Loucy (cell line): ENCODE results near the gene CYB561A3.

Experiments used
- H2AFZ ChIP-seq: fragments of 200-600 bp; sonication (generic); 2 replicates; pipeline ENCODE4 v1.6.0; 2016; ENCODE audit warnings: antibody characterized with exemption, mild to moderate bottlenecking, low read length, moderate library complexity
- H3F3A ChIP-seq: fragments of 200-600 bp; 2 replicates; pipeline ENCODE4 v1.6.0; 2016; ENCODE audit warnings: antibody characterized with exemption, low read depth, mild to moderate bottlenecking
- H3K27me3 ChIP-seq: fragments of 200-600 bp; sonication (generic); 2 replicates; pipeline ENCODE4 v1.6.1; 2014; ENCODE audit warnings: low read length, mild to moderate bottlenecking; ENCODE audit not compliant: insufficient read depth, poor library complexity, severe bottlenecking
- H3K36me3 ChIP-seq: fragments of 200-600 bp; sonication (generic); 2 replicates; pipeline ENCODE4 v1.6.1; 2016; ENCODE audit warnings: low read length; ENCODE audit not compliant: insufficient read depth
- H3K4me1 ChIP-seq: fragments of 200-600 bp; sonication (generic); 2 replicates; pipeline ENCODE4 v1.5.1; 2014; ENCODE audit warnings: low read length, mild to moderate bottlenecking; ENCODE audit not compliant: insufficient read depth, poor library complexity, severe bottlenecking
- H3K4me2 ChIP-seq: fragments of 200-600 bp; sonication (generic); 2 replicates; pipeline ENCODE4 v1.6.0; 2014; ENCODE audit warnings: antibody characterized with exemption, low read length, low read depth, mild to moderate bottlenecking; ENCODE audit not compliant: poor library complexity, severe bottlenecking
- H3K4me3 ChIP-seq: fragments of 200-600 bp; sonication (generic); 2 replicates; pipeline ENCODE4 v1.5.1; 2014; ENCODE audit warnings: low read length, mild to moderate bottlenecking, mixed read lengths; ENCODE audit not compliant: poor library complexity, severe bottlenecking
- H3K79me2 ChIP-seq: fragments of 200-600 bp; sonication (generic); 2 replicates; pipeline ENCODE4 v1.6.1; 2014; ENCODE audit warnings: low read length; ENCODE audit not compliant: insufficient read depth
- H3K9ac ChIP-seq: fragments of 200-600 bp; sonication (generic); 2 replicates; pipeline ENCODE4 v1.6.0; 2014; ENCODE audit warnings: mild to moderate bottlenecking, low read depth, low read length, moderate library complexity; ENCODE audit not compliant: poor library complexity, severe bottlenecking
- H3K9me2 ChIP-seq: fragments of 200-600 bp; sonication (generic); replicated peaks from 2 replicates; pipeline ENCODE4 v1.6.1; 2016; ENCODE audit warnings: low read depth, low read length, mixed read lengths
- H3K9me3 ChIP-seq: fragments of 200-600 bp; sonication (generic); 2 replicates; pipeline ENCODE4 v1.6.1; 2014; ENCODE audit warnings: mild to moderate bottlenecking, antibody characterized with exemption, low read length, low read depth; ENCODE audit not compliant: insufficient read depth
- H4K20me1 ChIP-seq: fragments of 200-600 bp; sonication (generic); 2 replicates; pipeline ENCODE4 v1.6.0; 2014; ENCODE audit warnings: antibody characterized with exemption, low read length, mild to moderate bottlenecking; ENCODE audit not compliant: insufficient read depth, poor library complexity, severe bottlenecking
- EZH2phosphoT487 ChIP-seq: fragments of 200-600 bp; IDR thresholded peaks from 2 replicates; pipeline ENCODE4 v1.6.1; 2018; ENCODE audit warnings: antibody characterized with exemption, mild to moderate bottlenecking, moderate library complexity, borderline replicate concordance
- TF ChIP-seq, protein P1 (sequence below): fragments of 200-600 bp; sonication (generic); conservative IDR thresholded peaks from 2 replicates; pipeline ENCODE4 v1.5.1; 2014; ENCODE audit warnings: mild to moderate bottlenecking, antibody characterized with exemption, low read length

CYB561A3 gene

DNA sequence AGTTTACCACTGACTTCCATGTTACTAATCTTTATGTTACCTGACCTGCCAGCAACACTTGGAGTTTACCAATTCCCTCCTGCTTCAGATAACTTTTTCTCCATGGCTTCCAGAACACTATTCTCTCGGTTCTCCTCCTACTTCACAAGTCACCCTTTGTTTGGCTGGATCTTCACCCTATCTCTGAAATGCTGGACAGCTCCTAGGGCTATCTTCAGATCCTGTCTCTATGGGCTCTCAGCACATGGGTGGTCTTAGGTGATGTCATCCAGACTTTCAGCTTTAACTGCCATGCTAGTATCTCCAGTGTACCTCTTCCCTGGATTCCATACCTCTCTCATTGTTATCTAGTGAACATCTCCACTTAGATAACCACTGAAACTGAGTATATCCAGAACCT lies 54.3 kb downstream of the CYB561A3 start:
- no peaks in the 10 kb centered on the region for H4K20me1 ChIP-seq

DNA sequence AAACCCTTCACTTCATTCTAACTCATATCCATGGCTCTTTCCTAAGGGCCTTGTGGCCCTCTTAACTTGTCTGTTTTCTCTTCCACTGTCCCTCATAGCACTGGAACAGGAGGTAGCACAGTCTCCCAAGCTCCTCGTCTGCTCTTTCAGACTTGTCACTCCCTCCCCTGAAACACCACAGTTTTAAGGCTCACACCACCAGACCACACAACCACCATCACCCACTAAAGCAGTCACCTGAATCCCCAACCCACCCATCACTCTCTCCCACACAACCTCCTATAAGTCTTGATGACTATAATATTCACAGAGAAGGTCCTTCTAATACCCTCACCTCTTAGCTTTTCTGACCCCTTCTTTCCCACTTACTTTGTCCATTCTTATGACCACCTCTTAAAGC lies 55.5 kb downstream of the CYB561A3 start:
- Histone ChIP-seq H3K4me3 (no peak overlapping the region), H3K36me3 (peaks cover 96% of the 10 kb centered on the region), H2AFZ (no peak overlapping the region), H3K9ac (no peak overlapping the region), H3K9me3 (no peaks in the 10 kb centered on the region), H3K27me3 (no peaks in the 10 kb centered on the region), H3K79me2 (no peaks in the 10 kb centered on the region), H4K20me1 (no peaks in the 10 kb centered on the region), H3F3A (no peaks in the 10 kb centered on the region), H3K4me2 (no peak overlapping the region), H3K4me1 (no peaks in the 10 kb centered on the region), H3K9me2 (no peaks in the 10 kb centered on the region)
- TF ChIP-seq, protein P1, sequence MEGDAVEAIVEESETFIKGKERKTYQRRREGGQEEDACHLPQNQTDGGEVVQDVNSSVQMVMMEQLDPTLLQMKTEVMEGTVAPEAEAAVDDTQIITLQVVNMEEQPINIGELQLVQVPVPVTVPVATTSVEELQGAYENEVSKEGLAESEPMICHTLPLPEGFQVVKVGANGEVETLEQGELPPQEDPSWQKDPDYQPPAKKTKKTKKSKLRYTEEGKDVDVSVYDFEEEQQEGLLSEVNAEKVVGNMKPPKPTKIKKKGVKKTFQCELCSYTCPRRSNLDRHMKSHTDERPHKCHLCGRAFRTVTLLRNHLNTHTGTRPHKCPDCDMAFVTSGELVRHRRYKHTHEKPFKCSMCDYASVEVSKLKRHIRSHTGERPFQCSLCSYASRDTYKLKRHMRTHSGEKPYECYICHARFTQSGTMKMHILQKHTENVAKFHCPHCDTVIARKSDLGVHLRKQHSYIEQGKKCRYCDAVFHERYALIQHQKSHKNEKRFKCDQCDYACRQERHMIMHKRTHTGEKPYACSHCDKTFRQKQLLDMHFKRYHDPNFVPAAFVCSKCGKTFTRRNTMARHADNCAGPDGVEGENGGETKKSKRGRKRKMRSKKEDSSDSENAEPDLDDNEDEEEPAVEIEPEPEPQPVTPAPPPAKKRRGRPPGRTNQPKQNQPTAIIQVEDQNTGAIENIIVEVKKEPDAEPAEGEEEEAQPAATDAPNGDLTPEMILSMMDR = no peak
- no peak for TF ChIP-seq EZH2phosphoT487

More for the DNA sequence above, 54.3 kb downstream of the CYB561A3 start:
- no peak overlapping the region for H2AFZ ChIP-seq
- H3K36me3 ChIP-seq = peaks cover 96% of the 10 kb centered on the region
- H3K9me3 ChIP-seq = no peaks in the 10 kb centered on the region
- H3F3A ChIP-seq = no peaks in the 10 kb centered on the region
- no peak overlapping the region for H3K9ac ChIP-seq
- no peaks in the 10 kb centered on the region for H3K27me3 ChIP-seq
- TF ChIP-seq, protein P1 = no peak
- TF ChIP-seq EZH2phosphoT487 = no peak
- H3K4me1 ChIP-seq = no peaks in the 10 kb centered on the region
- no peak overlapping the region for H3K4me2 ChIP-seq
- H3K9me2 ChIP-seq = no peaks in the 10 kb centered on the region
- H3K4me3 ChIP-seq = no peak overlapping the region
- no peaks in the 10 kb centered on the region for H3K79me2 ChIP-seq

DNA sequence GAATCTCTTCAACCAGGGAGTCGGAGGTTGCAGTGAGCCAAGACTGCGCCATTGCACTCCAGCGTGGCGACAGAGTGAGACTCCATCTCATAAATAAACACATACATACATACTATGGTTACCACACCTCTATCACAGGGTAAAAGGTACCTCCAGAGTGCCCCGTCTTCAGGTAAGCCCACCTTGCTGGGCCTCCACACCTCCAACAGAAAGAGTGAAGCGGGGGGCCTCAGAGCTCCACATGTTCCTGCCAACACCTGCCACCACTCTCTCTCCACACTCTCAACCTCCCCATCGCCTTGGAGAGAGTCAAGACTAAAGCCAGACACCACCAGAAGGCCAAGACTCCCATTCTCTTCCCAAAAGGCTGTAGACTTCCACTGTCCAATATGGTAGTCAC lies 56.3 kb downstream of the CYB561A3 start:
- no peaks in the 10 kb centered on the region for H3F3A ChIP-seq
- H3K9me2 ChIP-seq = no peaks in the 10 kb centered on the region
- no peak overlapping the region for H3K4me2 ChIP-seq
- no peaks in the 10 kb centered on the region for H3K9me3 ChIP-seq
- H2AFZ ChIP-seq = no peak overlapping the region
- no peaks in the 10 kb centered on the region for H3K27me3 ChIP-seq
- no peaks in the 10 kb centered on the region for H4K20me1 ChIP-seq
- H3K4me3 ChIP-seq = no peak overlapping the region
- H3K36me3 ChIP-seq = peaks cover 96% of the 10 kb centered on the region
- no peak overlapping the region for H3K9ac ChIP-seq
- TF ChIP-seq, protein P1 = no peak
- TF ChIP-seq EZH2phosphoT487 = no peak
- H3K79me2 ChIP-seq = no peaks in the 10 kb centered on the region
- H3K4me1 ChIP-seq = no peaks in the 10 kb centered on the region
